Stimulated activated CD8-positive, alpha-beta memory T cell treated with anti-CD3 and anti-CD28 coated beads, Interleukin-7, amount 100 ng/mL, for 24 hours (primary cell): Measurements from ENCODE around the gene NEDD9.

Experiments
- DNase-seq: peaks from one replicate; pipeline ENCODE4 v3.0.0-alpha.2; 2020; ENCODE audit warnings: low read depth

The NEDD9 gene

DNA sequence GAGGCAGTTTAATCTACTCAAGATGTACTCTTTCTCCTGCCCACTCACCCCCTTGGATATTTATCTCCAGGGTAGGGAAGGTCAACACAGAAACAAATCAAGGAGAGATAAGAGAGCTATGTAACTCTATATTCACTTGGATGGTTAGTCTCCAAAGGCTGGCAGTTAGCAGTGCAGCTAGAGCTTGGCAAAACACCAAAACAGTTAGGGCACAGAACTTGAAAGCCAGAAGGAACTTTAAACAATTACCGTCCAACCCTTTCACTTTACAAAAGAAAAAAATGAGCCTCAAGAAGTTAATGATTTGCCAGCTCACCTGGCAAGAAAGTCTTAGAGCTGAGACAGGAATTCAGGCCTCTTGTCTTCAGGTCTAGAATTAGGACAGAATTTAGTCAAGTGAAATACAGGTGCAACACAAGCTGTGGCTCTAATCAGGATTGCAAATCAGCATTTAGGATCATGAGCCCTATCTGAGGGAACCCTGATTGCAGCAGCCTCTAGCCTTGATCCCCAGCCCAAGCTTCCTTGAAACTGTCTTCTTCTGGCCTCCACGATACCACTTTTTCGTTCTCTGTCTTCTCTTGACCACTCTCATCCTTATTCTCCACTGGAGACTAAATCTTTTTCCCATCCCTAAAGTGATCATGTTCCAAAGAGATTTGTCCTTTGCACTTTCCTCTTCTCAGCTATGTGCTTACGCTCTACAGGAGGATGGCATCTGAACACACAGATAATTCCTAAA lies 14.9 kb downstream of the NEDD9 start:
- no peak for DNase-seq

DNA sequence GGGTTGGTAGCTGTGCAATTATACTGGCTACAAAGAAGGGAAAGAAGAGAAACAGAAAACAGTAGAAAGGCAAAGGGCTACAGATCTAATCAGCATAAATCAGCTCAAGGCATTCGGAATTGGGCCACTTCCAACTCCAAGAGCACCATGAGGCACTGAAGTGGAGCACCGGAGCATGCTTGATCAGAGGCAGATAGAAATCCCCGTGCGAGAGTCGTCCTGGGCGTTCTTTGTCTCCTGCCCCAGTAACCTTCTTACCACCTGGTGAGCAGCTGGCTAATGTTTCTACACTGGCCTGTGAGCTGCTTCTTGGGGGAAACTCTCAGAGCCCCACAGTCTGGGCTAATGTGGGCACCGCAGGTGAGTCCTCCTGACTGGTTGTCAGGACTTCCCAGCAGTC lies 16.7 kb downstream of the NEDD9 start:
- no peak for DNase-seq

DNA sequence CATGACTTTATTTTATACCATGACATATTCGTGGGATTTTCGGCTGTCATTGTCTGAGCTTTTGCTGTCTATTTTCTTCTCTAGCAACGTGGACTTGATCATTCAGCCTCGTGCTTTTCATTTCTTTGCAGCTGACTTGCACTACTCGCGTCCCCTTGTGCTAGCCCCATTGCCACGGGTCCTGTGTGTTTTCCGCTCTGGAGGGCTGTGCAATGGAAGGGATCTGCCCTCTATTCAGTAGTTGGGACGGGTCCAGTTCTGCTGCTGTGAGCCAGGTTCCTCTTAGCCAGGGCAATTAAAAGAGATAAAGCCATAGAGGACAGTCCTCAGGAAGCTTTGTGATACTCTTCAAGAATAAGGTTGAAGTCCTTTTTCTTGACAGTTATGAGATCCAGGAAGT lies 17.6 kb downstream of the NEDD9 start:
- DNase-seq = no peak

DNA sequence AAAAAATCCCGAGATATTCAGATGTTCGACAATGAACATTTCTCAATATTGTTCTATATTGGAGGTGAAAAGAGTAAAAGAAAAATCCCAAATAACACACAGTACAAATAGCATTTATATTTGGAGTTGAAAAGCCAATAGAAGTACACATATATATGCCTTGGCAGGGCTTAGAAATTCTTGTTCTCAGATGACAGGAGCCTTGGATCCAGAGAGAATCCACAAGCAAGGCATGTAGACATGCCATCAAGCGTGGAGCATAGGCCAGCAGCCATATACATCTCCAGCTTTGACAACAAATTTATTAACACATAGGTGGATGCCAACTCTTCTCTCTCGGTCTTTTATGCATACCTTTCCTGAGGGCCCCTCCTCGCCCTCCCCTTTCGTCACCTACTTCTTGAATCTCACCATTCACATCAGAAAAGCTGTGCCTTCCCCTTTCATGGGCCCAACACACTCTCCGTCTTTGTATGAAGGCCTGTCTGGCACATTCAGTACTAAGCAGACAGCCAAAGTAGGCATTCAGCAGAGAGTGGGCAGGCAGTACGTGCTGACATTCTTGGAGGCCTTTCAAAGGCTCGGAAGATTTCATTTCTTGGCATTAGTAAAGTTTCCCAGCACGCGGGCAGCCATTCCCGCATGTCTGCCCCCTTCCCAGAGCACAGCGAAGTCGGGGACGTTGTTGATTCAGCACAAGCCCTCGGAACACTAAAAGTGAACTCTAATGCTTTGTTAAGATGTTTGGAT lies 18.2 kb downstream of the NEDD9 start:
- no peak for DNase-seq

DNA sequence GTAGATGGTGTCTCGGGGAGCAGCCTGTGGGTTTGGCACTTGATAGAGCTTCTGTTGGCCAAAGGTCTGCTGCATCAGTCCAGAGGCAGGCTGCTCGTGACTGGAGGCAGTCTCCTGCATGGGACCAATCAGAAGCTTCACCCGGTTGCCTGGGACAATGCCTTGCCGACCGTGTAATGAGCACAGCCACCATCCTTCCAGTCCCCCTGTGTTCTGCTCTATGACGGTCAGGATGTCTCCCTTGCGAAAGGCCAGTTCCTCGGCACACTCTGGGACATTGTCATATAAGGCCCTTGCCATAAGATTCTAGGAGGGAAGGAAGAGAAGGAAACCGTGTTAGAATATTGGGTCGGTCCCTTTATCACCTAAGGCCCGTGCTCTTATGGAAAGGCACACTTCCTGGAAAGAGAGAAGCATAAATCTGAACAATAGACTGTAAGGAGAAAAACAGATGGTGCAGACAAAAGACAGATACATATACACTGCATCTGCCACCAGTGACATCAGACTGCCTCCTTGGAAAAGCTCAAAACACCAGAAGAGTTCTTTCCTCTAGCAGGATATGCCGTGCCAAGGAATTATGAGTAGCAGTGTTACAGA lies 18.9 kb downstream of the NEDD9 start:
- no peak for DNase-seq

DNA sequence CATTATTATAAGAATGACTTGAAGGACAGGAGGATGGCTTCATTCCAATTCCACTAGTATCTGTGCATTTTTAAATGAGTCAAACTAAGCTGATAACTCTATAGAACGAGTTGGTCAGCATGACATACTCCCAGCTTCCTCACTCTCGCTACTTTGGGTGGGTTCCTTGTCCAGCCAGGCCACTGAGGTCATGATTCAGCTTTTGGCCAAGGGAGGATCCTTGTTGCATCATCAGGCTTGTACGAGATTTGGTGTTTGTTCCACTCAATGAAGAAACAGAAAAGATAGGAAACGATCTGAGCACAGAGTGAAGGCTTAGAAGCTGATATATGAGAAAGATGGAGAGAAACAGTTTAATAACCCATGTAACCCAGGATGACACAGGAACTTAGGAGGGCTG lies 19.8 kb downstream of the NEDD9 start:
- no peak for DNase-seq

DNA sequence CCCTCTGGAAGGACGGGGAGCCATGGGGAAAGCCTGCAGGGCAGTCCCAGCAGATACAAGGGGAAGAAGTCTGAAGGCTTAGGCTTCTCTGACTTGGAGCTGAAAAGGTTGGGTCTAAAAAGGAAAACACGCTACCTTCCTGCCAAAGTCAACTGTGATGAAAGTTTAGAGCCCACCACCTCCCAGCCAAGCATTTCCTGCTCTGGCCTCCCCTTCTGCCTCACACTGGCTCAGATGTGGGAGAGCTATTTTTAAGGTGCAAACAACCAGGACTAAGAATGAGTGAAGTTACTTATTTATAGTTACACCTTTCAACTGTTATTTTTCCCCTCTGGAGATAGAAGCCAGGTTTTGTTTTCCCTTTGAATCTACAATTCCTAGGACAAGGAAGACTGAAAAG lies 21.2 kb downstream of the NEDD9 start:
- DNase-seq = no peak

DNA sequence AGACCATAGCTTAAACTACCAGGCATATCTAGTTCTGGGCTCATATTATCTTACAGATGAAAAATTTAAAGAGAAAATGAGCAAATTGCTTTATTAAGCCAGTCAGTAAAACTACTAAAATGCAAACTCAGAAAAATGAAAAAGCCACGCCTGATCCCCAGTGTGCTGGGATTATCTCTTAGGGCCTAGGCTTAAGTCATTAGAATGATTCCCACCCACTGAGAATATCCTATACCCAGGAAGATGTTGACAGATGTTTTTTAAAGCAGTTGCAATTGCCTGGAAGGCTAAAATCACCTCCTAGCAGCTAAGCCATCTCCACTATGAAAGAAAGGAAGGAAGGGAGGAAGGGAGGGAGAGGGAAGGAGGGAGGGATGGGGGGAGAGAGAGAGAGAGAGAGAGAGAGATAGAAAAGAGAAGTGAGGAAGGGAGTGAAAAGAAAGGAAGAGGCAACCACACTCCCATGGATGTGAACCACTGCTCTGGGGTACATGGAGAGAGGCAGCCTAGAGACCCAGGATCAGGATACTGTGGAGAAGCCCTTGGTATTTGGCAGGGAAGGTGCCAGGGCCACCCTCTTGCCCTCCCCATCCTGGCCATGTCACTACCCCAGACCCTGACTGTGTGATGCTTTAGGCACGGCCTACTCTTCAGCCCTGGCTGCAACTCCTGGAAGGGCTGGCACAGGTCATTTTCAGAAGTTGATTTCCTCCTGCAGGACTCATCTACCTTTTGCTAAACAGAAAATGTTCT lies 21.9 kb downstream of the NEDD9 start:
- no peak for DNase-seq

DNA sequence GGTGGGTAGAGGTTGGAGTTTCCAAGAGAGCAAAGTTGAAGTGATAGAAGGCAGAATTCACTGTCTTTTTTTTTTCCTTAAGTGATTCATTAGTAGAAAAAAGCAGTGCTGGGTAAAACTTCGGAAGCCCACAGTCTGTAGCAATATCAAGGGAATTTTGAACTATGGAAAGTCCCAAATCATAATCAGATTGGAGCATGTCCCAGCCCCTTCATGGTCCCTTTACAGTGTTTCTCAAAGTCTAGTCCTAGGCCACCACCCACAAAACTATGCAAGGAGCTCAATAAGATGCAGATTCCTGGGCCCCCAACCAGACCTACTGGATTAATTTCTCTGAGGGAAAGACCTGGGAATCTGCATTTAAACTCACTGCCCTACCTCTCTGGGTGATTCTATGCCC lies 22.6 kb downstream of the NEDD9 start:
- DNase-seq = no peak

DNA sequence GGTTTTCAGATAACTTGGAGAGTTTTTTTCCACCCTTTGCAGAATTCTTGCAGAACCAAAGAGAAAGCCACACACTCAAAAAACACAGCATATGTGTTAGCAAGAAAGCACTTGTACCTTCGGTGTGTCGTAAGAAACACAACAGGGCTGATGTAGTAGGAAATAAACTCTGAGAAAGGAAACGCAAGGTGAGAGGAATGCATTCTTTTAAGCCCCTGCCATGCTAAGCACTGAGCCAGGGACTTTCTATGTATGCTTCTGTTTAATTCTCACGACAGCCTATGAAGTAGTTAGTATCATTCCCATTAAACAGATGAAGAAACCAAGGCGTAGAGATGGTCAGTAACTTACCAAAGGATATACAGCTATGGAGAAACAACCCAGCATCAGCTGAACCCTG lies 23.1 kb downstream of the NEDD9 start:
- DNase-seq = no peak

DNA sequence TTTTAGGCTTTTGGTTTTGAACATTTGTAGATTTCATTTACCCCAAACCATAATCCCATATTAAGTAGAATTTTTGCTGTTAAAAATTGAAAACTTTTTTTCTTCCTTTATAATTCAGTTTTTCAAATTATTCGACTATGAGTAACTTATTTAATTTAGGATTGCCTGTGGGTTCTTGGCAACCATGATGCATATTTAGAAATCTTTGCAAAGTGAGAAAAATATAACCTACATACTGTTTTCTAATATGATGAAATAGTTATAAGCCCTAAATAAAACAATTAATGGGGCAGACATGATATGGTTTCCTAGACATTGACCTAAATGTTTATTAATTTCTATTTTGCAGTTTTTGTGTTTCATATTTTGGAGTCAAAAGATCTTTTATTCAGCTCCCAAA lies 23.6 kb downstream of the NEDD9 start:
- DNase-seq = no peak

DNA sequence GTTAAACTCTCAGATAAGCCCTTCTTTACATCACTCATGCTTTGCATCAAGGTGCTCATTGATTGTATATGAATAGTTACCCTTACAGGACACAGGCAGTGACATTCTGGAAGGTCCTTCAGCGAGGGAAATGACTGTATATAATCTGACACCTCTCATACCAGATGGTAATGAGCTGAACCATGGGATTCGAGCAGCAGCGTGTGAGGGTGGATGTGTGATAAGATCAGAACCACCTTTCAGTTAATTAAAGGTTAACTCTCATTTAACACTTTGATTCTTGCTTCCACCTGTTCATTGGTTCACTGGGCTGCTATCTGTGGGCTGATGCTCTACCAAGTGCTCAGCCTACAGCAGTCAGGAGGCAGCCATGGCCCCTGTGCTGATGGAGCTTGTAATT lies 24.2 kb downstream of the NEDD9 start:
- DNase-seq = no peak

DNA sequence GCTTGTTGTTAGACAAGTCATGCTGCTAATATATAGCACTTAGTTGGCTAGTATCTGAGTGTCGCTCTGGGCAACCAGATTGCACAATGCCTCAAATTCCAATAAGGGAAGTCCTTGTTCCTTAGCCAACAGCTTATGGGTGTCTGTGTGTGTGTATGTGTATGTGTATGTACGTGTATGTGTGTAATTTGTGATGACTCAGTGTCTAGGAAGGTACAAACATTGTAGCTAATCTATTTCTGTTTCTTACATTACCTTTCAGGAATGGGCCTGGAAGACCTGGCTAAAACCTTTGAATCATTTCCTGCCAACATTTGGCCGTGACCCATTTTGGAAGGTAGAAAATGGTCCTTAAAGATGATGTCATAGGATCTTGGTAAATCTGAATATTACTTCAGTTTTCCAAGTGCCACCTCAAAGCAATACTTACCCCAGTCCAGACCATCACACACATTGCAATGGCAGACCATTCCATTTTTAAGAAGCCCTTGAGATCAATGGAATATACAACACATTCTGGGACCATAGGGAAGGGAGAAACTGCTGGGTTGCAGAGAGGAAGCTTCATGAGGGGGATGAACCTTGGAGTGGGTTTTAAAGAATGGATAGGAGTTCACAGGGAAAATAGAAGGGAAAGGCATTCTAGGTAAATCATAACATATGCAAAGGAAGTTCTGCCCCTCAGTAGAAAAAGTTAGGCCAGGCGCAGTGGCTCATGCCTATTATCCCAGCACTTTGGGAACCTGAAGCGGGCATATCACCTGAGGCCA lies 25.1 kb downstream of the NEDD9 start:
- no peak for DNase-seq

DNA sequence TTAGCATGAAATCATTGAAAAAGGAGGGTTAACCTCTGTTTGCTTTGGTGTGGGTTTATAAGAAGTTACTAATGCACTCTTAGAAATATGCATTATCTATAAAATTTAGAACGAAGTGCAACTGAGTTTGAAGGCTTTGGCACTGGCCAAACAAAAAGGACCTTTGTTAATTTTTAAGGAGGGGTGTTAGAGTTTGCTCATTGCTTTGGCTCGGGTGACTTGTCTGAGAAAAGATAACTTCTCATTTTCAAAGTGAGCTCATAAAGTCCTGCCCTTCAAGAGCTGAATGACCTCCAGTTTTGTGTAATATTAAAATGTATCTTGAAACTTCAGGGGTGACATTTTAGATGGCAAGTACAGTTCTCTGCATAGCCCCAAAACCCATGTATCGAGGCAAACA lies 25.9 kb downstream of the NEDD9 start:
- no peak for DNase-seq

DNA sequence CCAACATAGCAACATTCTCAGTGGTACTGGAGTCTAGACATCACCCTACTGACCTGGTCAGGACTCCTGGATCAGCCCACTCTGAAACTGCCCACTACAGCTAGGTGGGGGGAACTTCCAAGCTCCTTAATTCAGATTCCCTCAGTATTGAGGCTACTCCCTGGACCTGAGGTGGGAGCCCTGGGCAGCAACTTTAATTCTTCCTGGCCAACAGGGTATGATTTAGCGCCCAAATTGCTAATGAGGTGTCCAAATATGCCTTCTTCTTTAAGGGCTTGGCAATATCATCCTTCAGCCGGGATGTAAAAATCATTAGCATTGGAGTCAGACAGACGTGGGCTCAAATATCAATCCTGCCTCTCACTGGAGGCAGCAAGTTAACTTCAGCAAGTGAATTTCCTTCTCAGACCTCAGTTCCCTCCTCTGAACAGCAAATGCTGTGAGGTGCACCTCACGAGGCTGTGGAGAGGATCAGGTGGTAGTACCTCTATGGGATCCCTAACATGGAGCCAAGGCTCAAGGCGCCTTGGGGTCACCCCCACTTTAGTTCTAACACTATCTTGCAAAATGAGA lies 27.6 kb downstream of the NEDD9 start:
- DNase-seq = no peak

DNA sequence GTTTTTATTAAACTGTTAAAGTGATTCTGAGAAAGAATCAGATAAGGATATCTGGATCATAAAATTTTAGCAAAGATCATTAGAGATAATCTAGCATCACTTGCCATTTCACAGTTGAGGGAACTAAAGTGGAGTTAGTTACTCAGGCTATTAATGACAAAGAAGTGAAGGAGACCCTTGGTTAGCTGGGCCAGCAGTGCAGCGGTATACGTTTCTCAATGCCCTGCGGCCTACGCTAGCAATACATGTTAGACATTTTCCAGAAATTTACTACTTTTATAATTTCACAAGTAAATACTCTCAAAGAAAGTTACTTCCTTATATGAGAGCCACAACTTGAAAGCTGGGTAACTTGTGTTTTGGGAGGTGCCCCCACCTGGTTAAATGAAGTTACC lies 28.5 kb downstream of the NEDD9 start:
- DNase-seq = no peak

DNA sequence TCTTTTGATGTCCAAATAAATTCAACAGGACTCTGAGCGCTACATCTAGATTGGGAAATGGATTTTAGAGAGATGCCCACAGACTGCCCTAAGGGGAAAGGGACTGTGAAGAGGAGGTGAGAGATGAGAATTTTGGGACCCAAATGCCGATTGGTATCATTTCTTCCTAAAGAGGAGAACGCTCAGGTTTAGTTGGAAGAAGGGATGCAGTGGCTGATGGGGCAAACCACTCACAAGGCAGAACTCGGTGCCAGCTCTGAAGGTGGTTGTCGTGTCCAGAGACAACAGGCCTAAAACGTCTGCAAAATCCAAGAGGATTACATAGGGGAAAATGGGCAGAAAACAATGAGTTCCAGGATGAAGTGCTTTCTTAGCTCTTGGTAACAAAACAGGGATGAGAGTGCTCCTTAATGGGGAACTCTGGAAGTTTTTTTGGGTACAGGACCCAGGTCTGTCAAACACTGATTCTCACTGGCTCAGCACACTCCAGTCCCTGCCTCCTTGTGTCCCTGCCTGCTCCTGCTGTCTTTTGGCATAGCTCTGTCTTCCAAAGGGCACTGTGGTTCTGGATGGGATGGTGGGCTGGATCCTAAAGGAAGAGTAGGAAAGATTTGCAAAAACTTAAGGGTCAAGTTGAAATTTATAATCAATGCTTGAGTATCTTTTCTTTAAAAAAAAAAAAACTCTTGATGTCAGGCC lies 29.0 kb downstream of the NEDD9 start:
- no peak for DNase-seq

DNA sequence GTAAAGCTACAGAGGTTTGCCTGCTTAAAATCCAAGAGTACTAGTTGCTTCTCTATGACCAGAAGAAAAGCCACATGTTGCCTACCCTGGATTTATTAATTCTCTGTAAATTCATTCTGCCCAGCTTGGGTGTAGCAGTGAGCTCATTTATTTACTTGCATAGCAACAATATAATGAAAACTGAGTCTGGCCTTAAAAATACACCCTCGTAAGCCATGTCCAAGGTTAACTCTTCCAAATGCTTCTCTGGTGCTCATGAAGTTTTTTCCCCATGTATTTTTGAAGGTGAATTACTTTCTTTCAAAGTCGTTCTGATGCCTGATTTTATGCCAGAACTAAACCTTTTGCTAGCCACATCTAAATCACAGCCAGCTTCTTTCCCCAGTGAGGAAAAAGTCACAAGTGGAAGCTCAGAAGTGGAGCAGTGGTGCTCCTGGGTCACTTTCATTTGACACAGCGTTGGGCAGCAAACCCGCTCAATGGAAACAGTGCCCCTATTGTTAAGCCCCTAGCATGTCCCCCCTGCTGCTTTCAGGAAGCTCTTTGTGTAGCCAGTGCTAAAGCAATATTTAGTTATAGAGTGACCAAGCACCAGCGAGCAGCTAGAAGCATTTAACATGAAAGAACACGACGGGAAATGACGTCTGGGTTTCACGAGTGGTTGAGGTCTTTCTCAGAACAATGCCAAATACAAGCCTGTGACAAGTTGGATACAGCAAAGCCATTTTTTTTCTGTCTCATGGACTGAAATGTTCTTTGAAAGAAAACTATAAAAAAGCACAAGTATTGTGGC lies 29.8 kb downstream of the NEDD9 start:
- DNase-seq = no peak

DNA sequence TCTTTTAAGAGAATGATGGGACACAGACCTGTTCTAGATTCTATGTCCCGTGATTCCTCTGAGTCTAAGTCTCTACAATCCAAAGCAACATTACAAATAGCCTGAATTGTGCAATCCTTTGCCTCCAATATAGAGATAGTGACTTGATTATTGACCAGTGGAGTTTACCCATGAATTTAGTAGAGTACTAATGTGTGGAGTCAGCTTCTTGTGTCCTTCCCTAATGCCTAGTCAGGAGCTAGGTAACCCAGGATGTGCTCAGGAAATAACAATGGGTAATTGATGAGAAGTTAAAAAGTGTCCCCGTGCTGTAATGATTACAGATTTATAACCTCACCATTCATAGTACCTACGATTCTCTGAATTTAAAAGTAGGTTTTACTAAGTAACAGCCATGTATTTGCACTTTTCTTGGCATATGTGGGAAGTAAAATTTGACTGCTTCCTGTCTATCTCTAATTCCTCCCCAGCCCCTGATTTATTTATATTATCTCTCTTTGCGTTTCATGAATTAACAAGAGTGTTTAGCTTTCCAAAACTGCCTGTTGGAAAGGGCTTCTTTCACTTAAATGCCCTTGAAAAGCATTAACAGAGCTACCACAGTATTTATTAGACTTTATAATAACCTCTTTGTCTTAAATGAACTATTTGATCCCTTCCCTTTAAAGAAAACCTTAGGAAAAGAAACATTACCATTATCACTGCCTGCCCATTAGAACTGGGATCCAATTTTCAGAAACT lies 30.5 kb downstream of the NEDD9 start:
- no peak for DNase-seq
